Fibroblast of pulmonary artery (primary cell): ENCODE results near the gene ZC3H12C.
"Not testable (repeated sequence)": the region's sequence is repeated elsewhere in the genome, so short reads cannot be mapped to it uniquely, and the experiment has no call there.

Source experiments
- DNase-seq: peaks from one replicate; pipeline ENCODE4 v3.0.0-alpha.2; 2010; ENCODE audit warnings: low read depth
- H3K4me3 ChIP-seq: replicated peaks from 2 replicates; pipeline ENCODE4 v1.5.1; 2011; ENCODE audit warnings: low read depth, mild to moderate bottlenecking, control low read depth, low read length, moderate library complexity
- TF ChIP-seq, protein P1 (sequence below): IDR thresholded peaks from 2 replicates; pipeline ENCODE4 v1.5.1; 2011; ENCODE audit warnings: mild to moderate bottlenecking, control low read depth, low read length, inconsistent platforms; ENCODE audit errors: missing control alignments

The ZC3H12C gene

DNA sequence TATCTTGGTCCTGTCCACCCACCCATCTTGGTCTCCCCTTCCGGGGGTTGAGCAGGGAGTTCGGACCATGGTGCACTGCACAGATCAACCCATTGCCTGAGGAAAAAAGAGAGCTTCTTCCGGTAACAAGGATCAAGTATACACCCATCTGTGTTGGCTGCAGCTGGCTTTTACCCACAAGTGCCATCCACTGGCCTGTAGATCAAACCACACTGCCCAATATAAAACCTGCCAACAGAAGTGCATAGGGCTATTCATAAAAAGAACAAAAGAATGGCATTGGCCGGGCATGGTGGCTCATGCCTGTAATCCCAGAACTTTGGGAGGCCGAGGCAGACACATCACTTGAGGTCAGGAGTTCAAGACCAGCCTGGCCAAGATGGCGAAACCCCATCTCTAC lies 94.5 kb downstream of the ZC3H12C start:
- H3K4me3 ChIP-seq = no peak overlapping the region
- no peak for DNase-seq
- TF ChIP-seq, protein P1, sequence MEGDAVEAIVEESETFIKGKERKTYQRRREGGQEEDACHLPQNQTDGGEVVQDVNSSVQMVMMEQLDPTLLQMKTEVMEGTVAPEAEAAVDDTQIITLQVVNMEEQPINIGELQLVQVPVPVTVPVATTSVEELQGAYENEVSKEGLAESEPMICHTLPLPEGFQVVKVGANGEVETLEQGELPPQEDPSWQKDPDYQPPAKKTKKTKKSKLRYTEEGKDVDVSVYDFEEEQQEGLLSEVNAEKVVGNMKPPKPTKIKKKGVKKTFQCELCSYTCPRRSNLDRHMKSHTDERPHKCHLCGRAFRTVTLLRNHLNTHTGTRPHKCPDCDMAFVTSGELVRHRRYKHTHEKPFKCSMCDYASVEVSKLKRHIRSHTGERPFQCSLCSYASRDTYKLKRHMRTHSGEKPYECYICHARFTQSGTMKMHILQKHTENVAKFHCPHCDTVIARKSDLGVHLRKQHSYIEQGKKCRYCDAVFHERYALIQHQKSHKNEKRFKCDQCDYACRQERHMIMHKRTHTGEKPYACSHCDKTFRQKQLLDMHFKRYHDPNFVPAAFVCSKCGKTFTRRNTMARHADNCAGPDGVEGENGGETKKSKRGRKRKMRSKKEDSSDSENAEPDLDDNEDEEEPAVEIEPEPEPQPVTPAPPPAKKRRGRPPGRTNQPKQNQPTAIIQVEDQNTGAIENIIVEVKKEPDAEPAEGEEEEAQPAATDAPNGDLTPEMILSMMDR = no peak

DNA sequence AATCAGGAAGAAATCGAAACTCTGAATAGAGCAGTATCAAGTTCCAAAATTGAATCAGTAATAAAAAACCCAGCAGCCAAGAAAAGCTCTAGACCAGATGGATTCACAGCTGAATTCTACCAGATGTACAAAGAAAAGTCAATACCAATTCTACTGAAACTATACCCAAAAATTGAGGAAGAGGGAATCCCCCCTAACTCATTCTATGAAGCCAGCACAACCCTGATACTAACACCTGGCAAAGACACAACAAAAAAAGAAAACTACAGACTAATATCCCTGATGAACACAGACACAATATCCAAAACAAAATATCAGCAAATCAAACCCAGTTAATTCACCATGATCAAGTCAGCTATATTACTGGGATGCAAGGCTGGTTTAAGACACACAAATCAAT lies 97.7 kb downstream of the ZC3H12C start:
- H3K4me3 ChIP-seq = no peak overlapping the region
- TF ChIP-seq, protein P1 = no peak
- DNase-seq = no peak

DNA sequence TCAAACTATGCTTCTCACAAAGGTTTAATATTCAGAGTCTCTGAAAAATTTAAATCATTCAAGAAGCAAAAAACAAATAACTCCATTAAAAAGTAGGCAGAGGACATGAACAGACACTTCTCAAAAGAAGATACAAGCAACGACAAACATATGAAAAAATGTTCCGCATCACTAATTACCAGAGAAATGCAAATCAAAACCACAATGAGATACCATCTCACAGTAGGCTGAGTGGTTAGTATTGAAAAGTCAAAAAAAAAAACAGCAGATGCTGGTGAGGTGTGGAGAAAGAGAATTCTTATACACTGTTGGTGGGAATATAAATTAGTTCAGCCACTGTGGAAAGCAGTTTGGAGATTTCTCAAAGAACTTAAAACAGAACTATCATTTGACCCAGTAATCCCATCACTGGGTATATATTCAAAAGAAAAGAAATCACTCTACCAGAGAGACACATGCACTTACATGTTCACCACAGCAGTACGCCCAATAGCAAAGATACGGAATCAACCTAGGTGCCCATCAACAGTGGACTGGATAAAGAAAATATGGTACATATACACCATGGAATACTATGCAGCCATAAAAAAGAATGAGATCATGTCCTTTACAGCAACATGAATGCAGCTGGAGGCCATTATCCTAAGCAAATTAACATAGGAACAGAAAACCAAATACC lies 99.6 kb downstream of the ZC3H12C start:
- not testable (repeated sequence) for H3K4me3 ChIP-seq, DNase-seq

DNA sequence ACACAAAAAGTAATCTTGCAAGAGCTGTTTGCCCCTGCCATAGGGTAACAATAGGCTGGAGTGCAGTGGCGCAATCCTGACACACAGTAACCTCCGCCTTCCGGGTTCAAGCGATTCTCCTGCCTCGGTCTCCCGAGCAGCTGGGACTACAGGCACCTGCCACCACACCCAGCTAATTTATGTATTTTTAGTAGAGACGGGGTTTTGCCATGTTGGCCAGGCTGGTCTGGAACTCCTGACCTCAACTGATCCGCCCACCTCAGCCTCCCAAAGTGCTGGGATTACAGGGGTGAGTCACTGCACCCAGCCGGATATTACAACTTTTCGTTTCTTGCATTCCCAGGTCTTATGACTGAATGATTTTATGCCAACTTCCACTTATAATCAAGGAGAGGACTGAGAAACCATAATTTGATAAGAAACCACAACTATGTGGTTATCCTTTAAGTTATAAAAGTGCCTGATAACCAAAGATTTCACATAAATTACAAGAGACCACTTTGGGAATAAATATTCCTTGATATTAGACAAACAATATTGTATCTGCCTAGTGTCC lies 101.1 kb downstream of the ZC3H12C start:
- H3K4me3 ChIP-seq = not testable (repeated sequence)
- DNase-seq = peak; percentile 92

DNA sequence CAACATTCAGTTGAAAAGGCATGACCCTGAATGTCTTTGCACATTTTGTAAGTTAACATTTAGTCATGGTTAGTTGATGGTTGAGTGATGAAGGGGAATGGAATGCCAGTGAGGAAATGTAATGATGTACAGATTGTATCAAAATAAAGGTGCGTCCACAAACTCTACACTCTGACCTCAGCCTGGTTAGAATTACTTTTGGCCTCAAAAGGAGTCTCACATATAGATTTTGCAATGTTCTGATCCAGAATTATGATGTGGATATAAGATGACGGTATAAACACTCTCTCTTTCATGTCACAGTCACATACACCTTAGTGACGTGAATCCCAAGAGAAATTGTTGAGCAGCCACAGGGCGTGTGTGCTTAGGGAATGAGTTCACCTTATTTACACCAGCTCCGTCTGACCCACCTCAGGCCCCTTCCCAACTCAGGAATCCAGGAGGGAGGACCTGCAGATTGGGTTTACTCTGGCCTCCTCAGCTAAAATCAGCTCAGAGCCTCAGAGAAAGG lies 103.1 kb downstream of the ZC3H12C start:
- DNase-seq = peak; percentile 87
- H3K4me3 ChIP-seq = no peak overlapping the region
- TF ChIP-seq, protein P1 = no peak

DNA sequence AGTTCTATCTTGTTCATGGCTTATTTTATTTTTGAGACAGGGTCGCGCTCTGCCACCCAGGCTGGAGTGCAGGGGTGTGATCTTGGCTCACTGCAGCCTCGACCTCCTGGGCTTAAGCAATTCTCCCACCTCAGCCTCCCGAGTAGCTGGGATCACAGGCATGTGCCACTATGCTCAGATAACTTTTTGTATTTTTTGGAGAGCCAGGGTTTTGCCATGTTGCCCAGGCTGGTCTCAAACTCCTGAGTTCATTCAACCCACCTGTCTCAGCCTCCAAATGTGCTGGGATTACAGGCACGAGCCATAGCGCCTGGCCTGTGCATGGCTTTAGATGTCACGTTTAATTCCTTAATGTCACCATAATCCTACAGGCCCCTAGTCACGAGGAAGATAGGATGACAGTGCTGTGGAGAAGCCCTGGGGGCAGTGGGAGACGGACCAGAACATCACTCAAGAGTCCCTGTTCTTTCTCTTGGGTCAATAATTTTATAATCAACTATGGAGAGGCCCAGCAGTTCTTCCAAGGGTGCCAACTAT lies 103.8 kb downstream of the ZC3H12C start:
- DNase-seq = no peak
- H3K4me3 ChIP-seq = no peak overlapping the region
- TF ChIP-seq, protein P1 = no peak

DNA sequence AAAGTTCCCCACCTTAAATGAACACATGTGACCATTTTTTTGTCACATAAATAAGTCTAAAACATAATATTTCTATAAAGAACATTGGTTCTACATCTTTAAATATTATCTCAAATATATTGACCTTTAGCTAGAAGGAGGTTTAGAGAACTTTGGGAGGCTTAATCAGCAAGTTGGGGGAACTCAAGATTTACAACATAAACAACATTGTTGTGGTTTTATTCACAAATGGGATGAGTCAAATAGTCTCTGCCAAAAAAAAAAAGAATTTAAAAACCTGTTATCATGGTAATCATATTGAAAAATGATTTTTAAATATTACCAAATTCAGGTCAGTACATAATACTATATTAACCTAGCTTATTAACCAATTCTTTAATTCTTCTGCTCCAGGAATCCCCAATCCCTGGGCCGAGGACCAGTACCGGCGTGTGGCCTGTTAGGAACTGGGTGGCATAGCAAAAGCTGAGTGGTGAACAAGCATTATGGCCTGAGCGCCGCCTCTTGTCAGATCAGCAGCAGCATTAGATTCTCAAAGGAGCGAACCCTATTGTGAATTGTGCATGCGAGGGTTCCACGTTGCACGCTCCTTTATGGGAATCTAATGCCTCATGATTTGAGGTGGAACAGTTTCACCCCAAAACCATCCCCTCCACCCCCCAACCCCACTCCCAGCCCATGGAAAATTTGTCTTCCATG lies 105.0 kb downstream of the ZC3H12C start:
- peak; percentile 27 for DNase-seq
- TF ChIP-seq, protein P1 = no peak

More for the DNA sequence above, 105.0 kb downstream of the ZC3H12C start:
- no peak overlapping the region for H3K4me3 ChIP-seq
